ENCODE results near the gene OR3A3.

GRCh38 chr17:3381957-3382356 is 29.2 kb upstream of the OR3A3 start:
- TF ChIP-seq CTCF (conservative IDR thresholded peaks at IDR 0.05; ENCODE audit: low read depth in 2 of 2): no peak
- TF ChIP-seq EZH2 (IDR thresholded peaks at IDR 0.05; ENCODE audit: low read depth, unreplicated experiment): no peak
- TF ChIP-seq REST (IDR thresholded peaks at IDR 0.05; ENCODE audit: unreplicated experiment): no peak
- TF ChIP-seq POLR2AphosphoS5 (IDR thresholded peaks at IDR 0.05; ENCODE audit: low read depth): no peak
- no peak for TF ChIP-seq EZH2phosphoT487 (IDR thresholded peaks at IDR 0.05; ENCODE audit: unreplicated experiment)
- TF ChIP-seq JUNB (IDR thresholded peaks at IDR 0.05; ENCODE audit: unreplicated experiment): no peak

Data from GM23338 (cell line).